ENCODE results near the gene RAB5B.

DNA sequence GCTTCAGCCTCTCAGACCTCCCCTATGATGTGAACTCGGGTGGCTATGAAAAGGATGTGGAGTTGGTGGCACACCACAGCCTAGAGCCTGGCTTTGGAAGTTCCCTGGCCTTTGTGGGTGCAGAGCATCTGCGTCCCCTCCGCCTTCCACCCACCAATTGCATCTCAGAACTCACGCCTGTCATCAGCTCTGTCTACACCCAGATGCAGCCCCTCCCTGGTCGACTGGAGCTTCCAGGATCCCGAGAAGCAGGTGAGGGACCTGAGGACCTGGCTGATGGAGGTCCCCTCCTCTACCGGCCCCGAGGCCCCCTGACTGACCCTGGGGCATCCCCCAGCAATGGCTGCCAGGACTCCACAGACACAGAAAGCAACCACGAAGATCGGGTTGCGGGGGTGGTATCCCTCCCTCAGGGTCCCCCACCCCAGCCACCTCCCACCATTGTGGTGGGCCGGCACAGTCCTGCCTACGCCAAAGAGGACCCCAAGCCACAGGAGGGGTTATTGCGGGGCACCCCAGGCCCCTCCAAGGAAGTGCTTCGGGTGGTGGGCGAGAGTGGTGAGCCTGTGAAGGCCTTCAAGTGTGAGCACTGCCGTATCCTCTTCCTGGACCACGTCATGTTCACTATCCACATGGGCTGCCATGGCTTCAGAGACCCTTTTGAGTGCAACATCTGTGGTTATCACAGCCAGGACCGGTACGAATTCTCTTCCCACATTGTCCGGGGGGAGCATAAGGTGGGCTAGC, 60.9 kb downstream of the RAB5B start:
- TF ChIP-seq POLR2A (IDR thresholded peaks at IDR 0.05; ENCODE audit: borderline replicate concordance, extremely low read depth, insufficient read depth, insufficient read length) (no peak), ZNF274 (IDR thresholded peaks at IDR 0.05; ENCODE audit: low read depth, low read length) (no peak), TCF7L2 (IDR thresholded peaks at IDR 0.05; ENCODE audit: borderline replicate concordance, extremely low read depth, insufficient read depth, insufficient read length) (no peak), EZH2phosphoT487 (IDR thresholded peaks at IDR 0.05; ENCODE audit: borderline replicate concordance) (no peak), FOSL1 (IDR thresholded peaks at IDR 0.05; ENCODE audit: low read depth) (no peak)
- TF ChIP-seq, protein P1, sequence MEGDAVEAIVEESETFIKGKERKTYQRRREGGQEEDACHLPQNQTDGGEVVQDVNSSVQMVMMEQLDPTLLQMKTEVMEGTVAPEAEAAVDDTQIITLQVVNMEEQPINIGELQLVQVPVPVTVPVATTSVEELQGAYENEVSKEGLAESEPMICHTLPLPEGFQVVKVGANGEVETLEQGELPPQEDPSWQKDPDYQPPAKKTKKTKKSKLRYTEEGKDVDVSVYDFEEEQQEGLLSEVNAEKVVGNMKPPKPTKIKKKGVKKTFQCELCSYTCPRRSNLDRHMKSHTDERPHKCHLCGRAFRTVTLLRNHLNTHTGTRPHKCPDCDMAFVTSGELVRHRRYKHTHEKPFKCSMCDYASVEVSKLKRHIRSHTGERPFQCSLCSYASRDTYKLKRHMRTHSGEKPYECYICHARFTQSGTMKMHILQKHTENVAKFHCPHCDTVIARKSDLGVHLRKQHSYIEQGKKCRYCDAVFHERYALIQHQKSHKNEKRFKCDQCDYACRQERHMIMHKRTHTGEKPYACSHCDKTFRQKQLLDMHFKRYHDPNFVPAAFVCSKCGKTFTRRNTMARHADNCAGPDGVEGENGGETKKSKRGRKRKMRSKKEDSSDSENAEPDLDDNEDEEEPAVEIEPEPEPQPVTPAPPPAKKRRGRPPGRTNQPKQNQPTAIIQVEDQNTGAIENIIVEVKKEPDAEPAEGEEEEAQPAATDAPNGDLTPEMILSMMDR (IDR thresholded peaks at IDR 0.05 in 2 of 3, conservative IDR thresholded peaks at IDR 0.05 in 1 of 3; ENCODE audit: borderline replicate concordance in 1 of 3, insufficient read depth in 1 of 3, low read depth in 2 of 3, low read length in 2 of 3): no peak
- TF ChIP-seq, protein P2, sequence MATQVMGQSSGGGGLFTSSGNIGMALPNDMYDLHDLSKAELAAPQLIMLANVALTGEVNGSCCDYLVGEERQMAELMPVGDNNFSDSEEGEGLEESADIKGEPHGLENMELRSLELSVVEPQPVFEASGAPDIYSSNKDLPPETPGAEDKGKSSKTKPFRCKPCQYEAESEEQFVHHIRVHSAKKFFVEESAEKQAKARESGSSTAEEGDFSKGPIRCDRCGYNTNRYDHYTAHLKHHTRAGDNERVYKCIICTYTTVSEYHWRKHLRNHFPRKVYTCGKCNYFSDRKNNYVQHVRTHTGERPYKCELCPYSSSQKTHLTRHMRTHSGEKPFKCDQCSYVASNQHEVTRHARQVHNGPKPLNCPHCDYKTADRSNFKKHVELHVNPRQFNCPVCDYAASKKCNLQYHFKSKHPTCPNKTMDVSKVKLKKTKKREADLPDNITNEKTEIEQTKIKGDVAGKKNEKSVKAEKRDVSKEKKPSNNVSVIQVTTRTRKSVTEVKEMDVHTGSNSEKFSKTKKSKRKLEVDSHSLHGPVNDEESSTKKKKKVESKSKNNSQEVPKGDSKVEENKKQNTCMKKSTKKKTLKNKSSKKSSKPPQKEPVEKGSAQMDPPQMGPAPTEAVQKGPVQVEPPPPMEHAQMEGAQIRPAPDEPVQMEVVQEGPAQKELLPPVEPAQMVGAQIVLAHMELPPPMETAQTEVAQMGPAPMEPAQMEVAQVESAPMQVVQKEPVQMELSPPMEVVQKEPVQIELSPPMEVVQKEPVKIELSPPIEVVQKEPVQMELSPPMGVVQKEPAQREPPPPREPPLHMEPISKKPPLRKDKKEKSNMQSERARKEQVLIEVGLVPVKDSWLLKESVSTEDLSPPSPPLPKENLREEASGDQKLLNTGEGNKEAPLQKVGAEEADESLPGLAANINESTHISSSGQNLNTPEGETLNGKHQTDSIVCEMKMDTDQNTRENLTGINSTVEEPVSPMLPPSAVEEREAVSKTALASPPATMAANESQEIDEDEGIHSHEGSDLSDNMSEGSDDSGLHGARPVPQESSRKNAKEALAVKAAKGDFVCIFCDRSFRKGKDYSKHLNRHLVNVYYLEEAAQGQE (IDR thresholded peaks at IDR 0.05; ENCODE audit: low read depth): no peak
